ENCODE data around the gene SLC25A11.
"Not testable (repeated sequence)": the region's sequence is repeated elsewhere in the genome, so short reads cannot be mapped to it uniquely, and the experiment has no call there.

Gene SLC25A11

GRCh38 chr17:4919511-4920047, 20.3 kb downstream of the SLC25A11 start:
- DNase-seq, result no peak

- DNase-seq, result not testable (repeated sequence)
Measured at GRCh38 chr17:4914551-4914950, 25.3 kb downstream of the SLC25A11 start.

GRCh38 chr17:4913994-4914393, 25.9 kb downstream of the SLC25A11 start:
- no peak for DNase-seq

- peak; percentile 33 to 59 (median 46) for DNase-seq
Measured at GRCh38 chr17:4908711-4909496, 30.9 kb downstream of the SLC25A11 start.

GRCh38 chr17:4908301-4908700, 31.5 kb downstream of the SLC25A11 start:
- DNase-seq, result no peak

GRCh38 chr17:4906642-4907041, 33.2 kb downstream of the SLC25A11 start:
- DNase-seq, result not testable (repeated sequence)

- DNase-seq, result peak; percentile 46 to 53 (median 50)
Measured at GRCh38 chr17:4903051-4903818, 36.6 kb downstream of the SLC25A11 start, which contains the start of gene CHRNE. TSS of gene CHRNE (minus strand) at chr17:4903098. CDS start at chr17:4903063, 35 bp downstream.

- no peak for DNase-seq
Measured at GRCh38 chr17:4902540-4902939, 37.3 kb downstream of the SLC25A11 start.

- no peak for DNase-seq
Measured at GRCh38 chr17:4901648-4902344, 38.0 kb downstream of the SLC25A11 start.

GRCh38 chr17:4901108-4901647, 38.7 kb downstream of the SLC25A11 start:
- no peak for DNase-seq

GRCh38 chr17:4900231-4901107, 39.4 kb downstream of the SLC25A11 start:
- peak in 2 of 4 experiments; percentile 32 to 40 for DNase-seq

- peak; percentile 74 to 83 (median 79) for DNase-seq
Measured at GRCh38 chr17:4899341-4900230, 40.3 kb downstream of the SLC25A11 start, which contains the start of gene C17orf107. TSS of gene C17orf107 (plus strand) at chr17:4899536. CDS start at chr17:4899763, 227 bp downstream.

GRCh38 chr17:4898927-4899326, 40.9 kb downstream of the SLC25A11 start:
- no peak for DNase-seq

- no peak for DNase-seq
Measured at GRCh38 chr17:4898351-4898750, 41.5 kb downstream of the SLC25A11 start.

- DNase-seq, result no peak
Measured at GRCh38 chr17:4897785-4898184, 42.1 kb downstream of the SLC25A11 start.

- no peak for DNase-seq
Measured at GRCh38 chr17:4897198-4897687, 42.6 kb downstream of the SLC25A11 start.

GRCh38 chr17:4896332-4897197, 43.3 kb downstream of the SLC25A11 start:
- DNase-seq, result no peak

- DNase-seq, result no peak
Measured at GRCh38 chr17:4895657-4896331, 44.1 kb downstream of the SLC25A11 start.

GRCh38 chr17:4895121-4895520, 44.7 kb downstream of the SLC25A11 start:
- DNase-seq, result no peak

All from activated CD4-positive, CD25-positive, alpha-beta regulatory T cell (primary cell).